SJSA1 (cell line): Measurements from ENCODE around the gene ARHGEF39. TPM values are rescaled to one million over a fixed set of nuclear protein-coding genes. Genes with fewer than 3 reads are reported as not detected.
"Not testable (repeated sequence)": the region's sequence is repeated elsewhere in the genome, so short reads cannot be mapped to it uniquely, and the experiment has no call there.

Experiments used
- DNase-seq, 2 experiments: peaks; one replicate each; pipeline ENCODE4 v3.0.0-alpha.2; 2015 to 2020; ENCODE audit warnings: low spot score in 2 of 2, low read depth in 1 of 2
- H3K27ac ChIP-seq: fragments of 250-450 bp; sonication (Bioruptor Pico); 2 replicates; pipeline ENCODE4 v1.5.1; 2020; ENCODE audit warnings: mild to moderate bottlenecking, moderate library complexity
- H3K27me3 ChIP-seq: fragments of 250-450 bp; sonication (Bioruptor Pico); replicated peaks from 2 replicates; pipeline ENCODE4 v1.5.1; 2020; ENCODE audit warnings: mild to moderate bottlenecking, moderate library complexity
- H3K36me3 ChIP-seq: fragments of 250-450 bp; sonication (Bioruptor Pico); 2 replicates; pipeline ENCODE4 v1.5.1; 2020; ENCODE audit warnings: mild to moderate bottlenecking
- H3K4me1 ChIP-seq: fragments of 250-450 bp; sonication (Bioruptor Pico); replicated peaks from 2 replicates; pipeline ENCODE4 v1.6.1; 2021; ENCODE audit warnings: mild to moderate bottlenecking
- H3K4me3 ChIP-seq: fragments of 250-450 bp; sonication (Bioruptor Pico); 2 replicates; pipeline ENCODE4 v1.5.1; 2020; ENCODE audit warnings: mild to moderate bottlenecking
- H3K9me3 ChIP-seq: fragments of 250-450 bp; sonication (Bioruptor Pico); replicated peaks from 2 replicates; pipeline ENCODE4 v1.5.1; 2020; ENCODE audit warnings: mild to moderate bottlenecking
- total RNA-seq: library from RNA; depleted of rRNA; stranded (reverse); fragments of >200 nt; shearing (Covaris generic); gene quantifications from 2 replicates; pipeline ENCODE4 v1.2.3, GENCODE V29; 2014

Gene ARHGEF39
- total RNA-seq, 1 experiment from 2014 or later: 1.9 TPM

DNA sequence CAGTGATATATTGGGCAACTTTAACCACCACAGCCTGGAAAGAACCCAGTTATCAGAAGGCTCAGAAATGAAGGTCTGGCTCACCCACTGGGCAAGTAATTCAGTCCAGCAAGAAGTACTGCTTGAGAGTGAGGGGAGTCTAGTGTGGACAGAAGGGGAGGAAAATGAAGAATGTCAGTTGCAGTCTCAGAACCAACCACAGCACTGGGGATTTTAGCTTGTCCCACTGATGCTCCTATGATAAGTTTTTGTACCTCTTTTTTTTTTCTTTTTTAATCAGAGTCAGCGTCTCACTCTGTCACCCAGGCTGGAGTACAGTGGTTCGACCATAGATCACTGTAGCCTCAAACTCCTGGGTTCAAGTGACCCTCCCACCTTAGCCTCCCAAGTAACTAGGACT lies 37.4 kb downstream of the ARHGEF39 start:
- no peaks in the 10 kb centered on the region for H3K27me3 ChIP-seq
- no peaks in the 10 kb centered on the region for H3K4me1 ChIP-seq
- no peak overlapping the region for H3K27ac ChIP-seq
- no peaks in the 10 kb centered on the region for H3K9me3 ChIP-seq
- H3K36me3 ChIP-seq: no peaks in the 10 kb centered on the region
- DNase-seq: no peak
- H3K4me3 ChIP-seq: no peak overlapping the region

DNA sequence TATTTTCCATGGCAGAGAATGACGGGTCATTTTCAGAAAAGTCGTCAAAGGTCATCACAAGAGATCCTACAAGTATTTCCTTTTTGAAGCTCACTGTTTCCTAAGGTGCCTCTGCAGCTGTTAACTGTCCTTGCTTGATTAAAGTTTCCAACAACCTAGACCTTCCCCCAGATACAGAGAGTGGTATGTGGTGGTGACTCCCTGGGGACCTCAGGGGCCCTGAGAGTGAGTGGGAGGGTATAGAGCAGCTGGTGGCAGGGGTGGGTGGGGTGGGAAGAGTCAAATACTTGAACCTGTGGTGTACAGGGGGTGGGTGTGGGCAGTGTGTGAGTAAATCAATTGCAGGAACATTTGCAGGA lies 45.2 kb downstream of the ARHGEF39 start:
- no peak for DNase-seq
- H3K27ac ChIP-seq: no peak overlapping the region
- H3K9me3 ChIP-seq: no peaks in the 10 kb centered on the region
- no peaks in the 10 kb centered on the region for H3K4me1 ChIP-seq
- H3K27me3 ChIP-seq: no peaks in the 10 kb centered on the region; the same call in 1 of the 2 replicates
- no peak overlapping the region for H3K4me3 ChIP-seq
- H3K36me3 ChIP-seq: no peaks in the 10 kb centered on the region

GRCh38 chr9:35618854-35619799 lies 45.9 kb downstream of the ARHGEF39 start:
- Histone ChIP-seq H3K36me3 (no peaks in the 10 kb centered on the region), H3K4me3 (no peak overlapping the region), H3K27ac (no peak overlapping the region), H3K9me3 (no peaks in the 10 kb centered on the region), H3K4me1 (no peaks in the 10 kb centered on the region), H3K27me3 (no peaks in the 10 kb centered on the region; the same call in 1 of the 2 replicates)
- no peak for DNase-seq

DNA sequence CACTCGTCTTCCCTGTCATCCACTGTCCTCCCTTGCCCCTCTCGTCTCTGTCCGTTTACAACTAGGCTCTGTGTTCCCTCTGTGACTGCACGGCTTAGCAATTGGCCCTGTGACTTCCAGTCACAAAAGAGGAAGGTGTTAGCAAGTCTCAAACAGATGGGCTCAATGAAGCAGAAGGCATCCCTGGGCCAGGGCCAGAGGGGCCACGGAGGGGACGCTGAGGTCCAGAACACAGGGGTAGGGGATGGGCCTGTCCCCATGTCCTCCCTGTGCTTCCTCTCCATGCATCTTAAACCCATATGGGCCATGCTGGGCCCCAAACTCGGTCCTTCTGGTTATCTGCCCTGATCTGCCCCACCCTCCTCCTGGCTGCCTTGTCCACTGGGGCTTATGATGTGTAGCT lies 46.7 kb downstream of the ARHGEF39 start, which contains the start of gene CD72:
Gene CD72, minus strand, starts transcription at position 89 of the 403 bp plus-strand sequence. CDS start 110 bp downstream, outside the sequence.
- Histone ChIP-seq H3K4me1 (no peaks in the 10 kb centered on the region), H3K36me3 (no peaks in the 10 kb centered on the region), H3K9me3 (no peaks in the 10 kb centered on the region), H3K27me3 (no peaks in the 10 kb centered on the region; the same call in 1 of the 2 replicates), H3K4me3 (no peak within 1 kb of the TSS), H3K27ac (no peak within 1 kb of the TSS)
- DNase-seq: no peak

DNA sequence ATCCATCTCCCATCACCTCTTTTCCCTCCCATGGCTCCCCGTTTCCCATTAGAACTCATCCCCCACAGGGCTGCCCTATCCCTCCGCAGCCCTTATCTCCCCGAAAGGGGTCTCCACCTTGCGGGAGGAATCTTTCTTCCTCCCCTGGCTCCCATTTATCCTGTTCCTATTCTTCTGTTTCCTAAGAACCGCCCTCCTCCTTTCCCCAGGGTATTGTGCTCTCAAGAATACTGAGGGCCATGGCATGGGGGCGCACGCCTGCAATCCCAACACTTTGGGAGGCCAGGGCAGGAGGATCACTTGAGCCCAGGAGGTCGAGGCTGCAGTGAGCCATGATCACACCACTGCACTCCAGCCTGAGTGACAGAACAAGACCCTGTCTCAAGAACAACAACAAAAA lies 47.4 kb downstream of the ARHGEF39 start:
- Histone ChIP-seq H3K9me3 (no peaks in the 10 kb centered on the region), H3K27ac (no peak overlapping the region), H3K36me3 (no peaks in the 10 kb centered on the region), H3K27me3 (no peaks in the 10 kb centered on the region; the same call in 1 of the 2 replicates), H3K4me3 (no peak overlapping the region), H3K4me1 (no peaks in the 10 kb centered on the region)
- no peak for DNase-seq

DNA sequence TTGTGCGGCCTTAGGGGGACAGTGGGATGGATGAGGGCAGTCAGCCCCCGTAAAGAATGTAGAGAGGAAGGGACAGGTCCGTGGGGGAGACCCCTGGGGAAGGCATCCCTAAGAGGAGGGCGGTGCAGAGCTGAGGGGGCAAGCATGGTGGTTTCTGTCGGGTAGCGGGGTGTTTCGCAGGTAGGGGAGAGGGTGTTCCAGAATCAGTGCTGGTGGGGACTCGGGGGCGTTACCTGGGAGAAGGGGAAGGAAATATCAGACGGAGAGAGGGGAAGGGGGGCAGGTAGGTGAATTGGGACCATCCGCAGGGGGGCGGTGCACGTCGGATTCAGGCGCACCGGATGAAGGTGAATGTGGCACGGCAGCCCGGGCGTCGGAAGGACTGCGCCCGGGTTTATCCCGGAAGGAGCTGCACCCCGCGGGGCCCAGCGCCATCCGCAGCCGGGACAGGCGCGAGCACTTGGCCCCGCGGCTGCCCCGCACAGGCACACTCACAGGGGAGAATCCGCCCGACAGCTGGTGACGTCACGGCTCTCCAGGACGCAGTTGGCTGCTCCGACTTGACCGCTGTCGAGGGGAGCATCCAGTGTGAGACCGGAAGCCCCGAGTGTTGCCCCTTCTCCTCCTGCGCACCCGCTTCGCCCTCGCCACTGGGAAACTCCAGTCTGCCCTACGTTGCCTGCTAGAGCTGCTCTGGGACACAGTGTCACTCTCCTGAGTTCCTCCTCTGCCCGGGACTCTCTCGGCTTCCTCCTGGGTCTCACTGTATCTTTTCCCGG lies 48.1 kb downstream of the ARHGEF39 start:
- H3K4me3 ChIP-seq: no peak overlapping the region
- H3K4me1 ChIP-seq: no peaks in the 10 kb centered on the region
- DNase-seq: peak in 1 of 2 experiments; percentile 46
- no peaks in the 10 kb centered on the region; the same call in 1 of the 2 replicates for H3K27me3 ChIP-seq
- no peak overlapping the region for H3K27ac ChIP-seq
- H3K9me3 ChIP-seq: no peaks in the 10 kb centered on the region
- H3K36me3 ChIP-seq: no peaks in the 10 kb centered on the region

- Histone ChIP-seq H3K4me3 (no peak overlapping the region), H3K4me1 (no peaks in the 10 kb centered on the region), H3K9me3 (no peaks in the 10 kb centered on the region), H3K27me3 (no peaks in the 10 kb centered on the region; the same call in 1 of the 2 replicates), H3K36me3 (no peaks in the 10 kb centered on the region), H3K27ac (no peak overlapping the region)
- DNase-seq: no peak
Measured at GRCh38 chr9:35615981-35616680, 48.9 kb downstream of the ARHGEF39 start.

DNA sequence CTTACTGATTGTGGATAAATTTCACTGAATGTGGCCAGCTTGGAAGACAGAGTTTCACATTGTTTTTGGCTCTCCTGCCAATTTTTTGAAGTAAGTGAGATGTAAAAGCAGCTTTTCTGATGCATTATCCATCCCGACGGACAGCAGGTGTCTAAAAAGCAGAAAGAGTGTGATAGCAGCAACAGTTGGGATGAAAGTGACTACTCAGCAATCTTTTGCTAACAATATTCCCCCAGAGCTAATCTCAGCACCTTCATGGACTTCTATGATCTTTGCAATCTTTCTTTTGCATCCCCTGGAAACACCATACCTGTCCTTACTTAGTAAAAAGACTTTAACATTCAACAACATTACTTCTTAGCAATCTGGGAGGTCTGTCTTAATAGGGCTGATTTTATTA lies 52.2 kb downstream of the ARHGEF39 start:
- Histone ChIP-seq H3K27ac (no peak overlapping the region), H3K27me3 (no peaks in the 10 kb centered on the region; the same call in 1 of the 2 replicates), H3K9me3 (no peaks in the 10 kb centered on the region), H3K36me3 (no peaks in the 10 kb centered on the region), H3K4me1 (no peaks in the 10 kb centered on the region), H3K4me3 (no peak overlapping the region)
- DNase-seq: no peak

DNA sequence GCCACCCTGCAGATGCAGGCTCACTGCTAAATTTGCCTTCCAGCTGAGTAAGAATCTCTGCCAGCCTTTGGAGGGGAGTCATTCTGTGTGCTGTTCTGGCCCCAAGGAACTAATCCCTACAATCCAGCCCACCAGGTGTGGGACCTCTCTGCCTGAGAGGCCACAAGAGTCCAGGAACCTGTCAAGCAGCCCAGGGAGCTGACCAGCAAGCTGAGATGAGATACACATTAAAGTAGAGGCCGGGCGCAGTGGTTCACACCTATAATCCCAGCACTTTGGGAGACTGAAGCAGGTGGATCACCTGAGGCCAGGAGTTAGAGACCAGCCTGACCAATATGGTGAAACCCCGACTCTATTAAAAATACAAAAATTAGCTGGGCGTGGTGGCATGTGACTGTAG lies 52.9 kb downstream of the ARHGEF39 start:
- not testable (repeated sequence) for DNase-seq, H3K27me3 ChIP-seq, H3K9me3 ChIP-seq, H3K27ac ChIP-seq, H3K4me1 ChIP-seq, H3K36me3 ChIP-seq, H3K4me3 ChIP-seq

GRCh38 chr9:35611230-35611797 lies 53.7 kb downstream of the ARHGEF39 start:
- no peaks in the 10 kb centered on the region for H3K36me3 ChIP-seq
- no peaks in the 10 kb centered on the region for H3K4me1 ChIP-seq
- DNase-seq: no peak

GRCh38 chr9:35609820-35610163 lies 55.2 kb downstream of the ARHGEF39 start:
- Histone ChIP-seq H3K4me1 (peaks cover 1% of the 10 kb centered on the region), H3K27ac (no peak overlapping the region), H3K4me3 (no peak overlapping the region), H3K36me3 (no peaks in the 10 kb centered on the region), H3K27me3 (no peaks in the 10 kb centered on the region), H3K9me3 (no peaks in the 10 kb centered on the region)
- no peak for DNase-seq

More at GRCh38 chr9:35611230-35611797, 53.7 kb downstream of the ARHGEF39 start:
- H3K4me3 ChIP-seq: no peak overlapping the region
- H3K27me3 ChIP-seq: no peaks in the 10 kb centered on the region
- H3K9me3 ChIP-seq: no peaks in the 10 kb centered on the region
- no peak overlapping the region for H3K27ac ChIP-seq
